ENCODE results near the gene RNU7-1. TPM values are rescaled to one million over a fixed set of nuclear protein-coding genes. Genes with fewer than 3 reads are reported as not detected.

The RNU7-1 gene
- total RNA-seq, 1 donor from 2014 or later: not detected

DNA sequence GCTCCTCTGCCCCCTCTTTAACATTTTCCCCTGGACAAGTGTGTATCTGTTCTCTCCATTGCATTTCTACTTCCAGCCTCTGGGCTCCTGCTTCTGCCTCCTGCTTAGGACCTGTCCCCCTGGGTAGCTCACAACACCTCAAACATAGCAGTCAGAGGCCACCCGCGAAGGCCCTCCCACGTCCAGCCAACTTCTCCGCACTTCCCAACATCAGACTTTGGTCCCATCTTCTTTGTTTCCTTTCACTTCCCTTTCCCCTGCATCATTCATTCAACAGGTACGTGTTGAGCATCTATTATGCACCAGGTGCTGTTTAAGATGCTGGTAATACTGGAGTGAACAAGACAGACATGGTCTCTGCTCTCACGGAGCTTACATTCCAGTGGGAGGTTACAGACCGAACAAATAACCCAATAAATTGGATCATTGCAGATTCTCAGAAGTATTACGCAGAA, 3.3 kb downstream of the RNU7-1 start:
- TF ChIP-seq, protein P1, sequence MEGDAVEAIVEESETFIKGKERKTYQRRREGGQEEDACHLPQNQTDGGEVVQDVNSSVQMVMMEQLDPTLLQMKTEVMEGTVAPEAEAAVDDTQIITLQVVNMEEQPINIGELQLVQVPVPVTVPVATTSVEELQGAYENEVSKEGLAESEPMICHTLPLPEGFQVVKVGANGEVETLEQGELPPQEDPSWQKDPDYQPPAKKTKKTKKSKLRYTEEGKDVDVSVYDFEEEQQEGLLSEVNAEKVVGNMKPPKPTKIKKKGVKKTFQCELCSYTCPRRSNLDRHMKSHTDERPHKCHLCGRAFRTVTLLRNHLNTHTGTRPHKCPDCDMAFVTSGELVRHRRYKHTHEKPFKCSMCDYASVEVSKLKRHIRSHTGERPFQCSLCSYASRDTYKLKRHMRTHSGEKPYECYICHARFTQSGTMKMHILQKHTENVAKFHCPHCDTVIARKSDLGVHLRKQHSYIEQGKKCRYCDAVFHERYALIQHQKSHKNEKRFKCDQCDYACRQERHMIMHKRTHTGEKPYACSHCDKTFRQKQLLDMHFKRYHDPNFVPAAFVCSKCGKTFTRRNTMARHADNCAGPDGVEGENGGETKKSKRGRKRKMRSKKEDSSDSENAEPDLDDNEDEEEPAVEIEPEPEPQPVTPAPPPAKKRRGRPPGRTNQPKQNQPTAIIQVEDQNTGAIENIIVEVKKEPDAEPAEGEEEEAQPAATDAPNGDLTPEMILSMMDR (conservative IDR thresholded peaks at IDR 0.05): no peak
- no peaks in the 10 kb centered on the region for H3K4me1 Mint-ChIP-seq (ENCODE audit: unreplicated experiment)
- H3K4me3 Mint-ChIP-seq: peak overlapping the region; percentile 84
- DNase-seq (ENCODE audit: extremely low spot score, unreplicated experiment): no peak
- peak overlapping the region; percentile 99 for H3K27ac Mint-ChIP-seq
- peaks cover 9% of the 10 kb centered on the region for H3K27me3 Mint-ChIP-seq
- peaks cover 8% of the 10 kb centered on the region for H3K36me3 Mint-ChIP-seq
- no peaks in the 10 kb centered on the region for H3K9me3 Mint-ChIP-seq

GRCh38 chr12:6947615-6948014, 4.0 kb downstream of the RNU7-1 start:
- Mint-ChIP-seq H3K27ac (no peak overlapping the region), H3K27me3 (peaks cover 9% of the 10 kb centered on the region), H3K4me3 (no peak overlapping the region), H3K9me3 (no peaks in the 10 kb centered on the region), H3K4me1 (ENCODE audit: unreplicated experiment) (no peaks in the 10 kb centered on the region), H3K36me3 (peaks cover 4% of the 10 kb centered on the region)
- TF ChIP-seq, protein P1 (conservative IDR thresholded peaks at IDR 0.05): no peak
- no peak for DNase-seq (ENCODE audit: extremely low spot score, unreplicated experiment)

DNA sequence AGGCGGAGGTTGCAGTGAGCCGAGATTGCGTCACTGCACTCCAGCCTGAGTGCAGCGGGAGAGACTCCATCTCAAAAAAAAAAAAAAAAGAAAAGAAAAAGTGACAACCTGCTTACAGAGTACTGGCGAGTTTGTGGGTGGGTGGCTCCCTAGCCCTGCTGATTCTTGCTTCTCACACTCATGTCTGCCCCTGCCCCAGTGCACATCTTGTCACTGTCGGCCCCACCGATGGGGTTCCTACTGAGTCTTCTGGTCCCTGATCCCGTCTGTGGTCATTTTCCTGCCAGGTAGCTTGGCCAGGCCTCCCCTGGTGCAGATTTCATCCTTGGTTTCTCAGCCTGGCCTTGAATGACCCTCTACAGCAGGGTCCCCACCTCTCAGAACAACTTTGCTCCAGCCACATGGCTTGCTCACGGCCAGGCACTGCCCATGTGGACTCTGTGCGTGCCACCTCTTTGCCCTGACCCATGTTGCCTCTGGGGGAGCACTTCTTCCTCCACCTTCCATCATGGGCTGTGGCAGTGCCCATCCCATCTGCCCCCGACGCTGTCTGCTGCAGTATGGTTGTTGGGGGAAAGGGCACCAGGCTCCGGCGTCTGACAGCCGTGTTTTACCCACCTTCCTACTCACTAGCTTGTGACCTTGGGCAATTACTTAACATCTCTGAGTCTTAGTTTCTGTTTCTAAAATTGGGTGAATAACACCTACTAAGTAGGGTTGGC, 5.4 kb downstream of the RNU7-1 start:
- Mint-ChIP-seq H3K9me3 (no peaks in the 10 kb centered on the region), H3K4me3 (peak overlapping the region; percentile 34)
- TF ChIP-seq, protein P1 (conservative IDR thresholded peaks at IDR 0.05): no peak

DNA sequence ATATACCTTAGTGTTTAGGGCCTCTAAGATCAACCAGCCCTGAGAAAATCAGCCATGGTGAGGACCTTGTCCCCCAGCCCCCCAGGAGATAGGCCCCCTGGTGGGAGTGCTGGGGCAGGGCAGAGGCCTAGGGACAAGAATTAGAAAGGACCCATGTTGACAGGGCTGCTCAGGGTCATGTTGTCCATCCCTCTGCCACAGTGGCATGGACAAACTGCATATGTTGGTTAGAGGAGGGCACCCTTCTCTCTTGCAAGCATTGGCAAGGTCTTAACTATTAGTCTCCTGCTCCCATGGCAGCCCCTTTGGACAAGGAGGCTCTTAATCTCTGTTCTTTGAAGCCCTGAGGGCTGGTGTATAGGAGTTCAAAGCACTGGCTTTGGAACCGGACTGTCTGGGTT, 6.8 kb downstream of the RNU7-1 start:
- no peak for DNase-seq (ENCODE audit: extremely low spot score, unreplicated experiment)
- TF ChIP-seq, protein P1 (conservative IDR thresholded peaks at IDR 0.05): peak; percentile 61
- Mint-ChIP-seq H3K36me3 (peaks cover 4% of the 10 kb centered on the region), H3K4me1 (ENCODE audit: unreplicated experiment) (peaks cover 5% of the 10 kb centered on the region), H3K9me3 (no peaks in the 10 kb centered on the region), H3K27ac (peak overlapping the region; percentile 5), H3K27me3 (no peaks in the 10 kb centered on the region), H3K4me3 (no peak overlapping the region)

More for the DNA sequence above, 5.4 kb downstream of the RNU7-1 start:
- Mint-ChIP-seq H3K4me1 (ENCODE audit: unreplicated experiment) (peaks cover 2% of the 10 kb centered on the region), H3K36me3 (peaks cover 4% of the 10 kb centered on the region), H3K27ac (peak overlapping the region; percentile 42), H3K27me3 (peaks cover 4% of the 10 kb centered on the region)
- DNase-seq (ENCODE audit: extremely low spot score, unreplicated experiment): no peak

DNA sequence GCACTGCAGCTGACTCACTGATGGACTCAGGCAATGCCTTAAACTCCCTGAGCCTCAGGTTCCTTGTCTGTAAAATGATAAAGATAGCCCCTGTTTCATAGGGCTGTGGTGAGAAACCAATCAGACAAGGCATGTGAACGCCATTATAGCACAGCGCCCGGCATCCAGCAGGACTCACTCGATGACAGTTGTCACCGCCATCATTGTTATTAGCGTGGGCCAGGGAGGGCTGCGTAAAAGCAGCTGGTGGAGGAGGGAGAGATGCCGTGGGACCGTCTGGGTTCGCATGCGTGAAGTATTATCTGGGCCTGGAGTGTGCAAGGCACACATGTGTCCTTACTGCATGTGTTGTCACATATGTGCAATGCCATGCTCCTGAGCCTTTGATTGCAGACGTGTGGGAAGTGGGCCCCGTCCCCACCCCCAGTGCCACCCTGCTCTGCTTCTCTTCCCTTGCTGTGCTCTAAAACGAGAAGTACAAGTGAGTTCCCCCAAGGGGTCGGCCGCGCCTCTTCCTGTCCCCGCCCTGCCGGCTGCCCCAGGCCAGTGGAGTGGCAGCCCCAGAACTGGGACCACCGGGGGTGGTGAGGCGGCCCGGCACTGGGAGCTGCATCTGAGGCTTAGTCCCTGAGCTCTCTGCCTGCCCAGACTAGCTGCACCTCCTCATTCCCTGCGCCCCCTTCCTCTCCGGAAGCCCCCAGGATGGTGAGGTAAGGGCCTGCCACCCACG, 7.4 kb downstream of the RNU7-1 start, which contains the start of gene PTPN6:
Gene PTPN6, plus strand, starts transcription at position 546 of the 730 bp plus-strand sequence. Its CDS starts 157 bp downstream, at position 703.
- no peak for DNase-seq (ENCODE audit: extremely low spot score, unreplicated experiment)
- no peak within 1 kb of the TSS for H3K4me3 Mint-ChIP-seq
- TF ChIP-seq, protein P1 (conservative IDR thresholded peaks at IDR 0.05): no peak
- H3K9me3 Mint-ChIP-seq: no peaks in the 10 kb centered on the region
- H3K4me1 Mint-ChIP-seq (ENCODE audit: unreplicated experiment): peaks cover 5% of the 10 kb centered on the region
- no peaks in the 10 kb centered on the region for H3K27me3 Mint-ChIP-seq
- peak within 1 kb of the TSS; percentile 5 for H3K27ac Mint-ChIP-seq
- peaks cover 4% of the 10 kb centered on the region for H3K36me3 Mint-ChIP-seq
